Fibroblast of lung (primary cell): ENCODE data around the gene MYDGF.

Experiments
- EZH2 ChIP-seq: IDR thresholded peaks from 2 replicates; pipeline ENCODE4 v1.5.1; 2012; ENCODE audit warnings: low read length, control low read depth, mild to moderate bottlenecking; ENCODE audit errors: missing control alignments
- TF ChIP-seq, protein P1 (sequence below), 2 donors: IDR thresholded peaks in 1 of 2; conservative IDR thresholded peaks in 1 of 2; 1 replicate in 1 of 2; 2 replicates in 1 of 2; pipeline ENCODE4 v1.5.1; 2011 to 2012; ENCODE audit warnings: low read length in 2 of 2, control low read depth in 1 of 2, inconsistent platforms in 1 of 2, low read depth in 1 of 2, mild to moderate bottlenecking in 1 of 2

DNA sequence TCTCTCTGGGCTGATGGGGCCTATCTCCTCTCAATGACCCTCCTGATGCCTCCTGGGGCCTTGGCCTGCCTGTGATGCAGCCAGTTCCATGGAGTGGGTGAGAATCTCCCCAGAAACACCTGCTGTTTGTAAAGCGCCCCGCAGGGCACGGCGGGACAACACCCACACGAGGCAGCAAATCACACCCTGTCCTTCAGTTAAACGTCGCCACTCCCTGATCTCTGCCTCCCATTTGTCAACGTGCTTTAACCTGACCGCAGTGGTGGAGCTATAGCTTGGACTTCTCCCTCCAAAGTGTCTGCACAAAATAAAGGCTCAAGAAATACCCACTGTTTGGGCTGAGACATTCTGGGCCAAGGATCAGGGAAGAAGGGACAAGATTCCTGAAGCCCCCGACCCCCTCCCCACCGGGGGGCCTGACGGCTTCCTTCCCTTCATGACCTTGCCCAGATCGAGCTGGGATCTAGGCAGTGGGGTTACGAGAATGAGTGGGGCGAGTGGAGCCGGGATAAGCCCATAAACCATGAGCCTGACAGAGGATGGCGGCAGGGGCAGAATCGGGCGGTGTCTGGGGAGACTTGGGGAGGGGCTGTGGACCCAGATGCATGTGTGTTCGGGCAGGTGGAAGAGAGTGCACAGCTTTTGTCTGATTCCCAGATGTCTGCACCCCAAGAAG lies 8.0 kb downstream of the MYDGF start:
- no peak for TF ChIP-seq EZH2
- TF ChIP-seq, protein P1, sequence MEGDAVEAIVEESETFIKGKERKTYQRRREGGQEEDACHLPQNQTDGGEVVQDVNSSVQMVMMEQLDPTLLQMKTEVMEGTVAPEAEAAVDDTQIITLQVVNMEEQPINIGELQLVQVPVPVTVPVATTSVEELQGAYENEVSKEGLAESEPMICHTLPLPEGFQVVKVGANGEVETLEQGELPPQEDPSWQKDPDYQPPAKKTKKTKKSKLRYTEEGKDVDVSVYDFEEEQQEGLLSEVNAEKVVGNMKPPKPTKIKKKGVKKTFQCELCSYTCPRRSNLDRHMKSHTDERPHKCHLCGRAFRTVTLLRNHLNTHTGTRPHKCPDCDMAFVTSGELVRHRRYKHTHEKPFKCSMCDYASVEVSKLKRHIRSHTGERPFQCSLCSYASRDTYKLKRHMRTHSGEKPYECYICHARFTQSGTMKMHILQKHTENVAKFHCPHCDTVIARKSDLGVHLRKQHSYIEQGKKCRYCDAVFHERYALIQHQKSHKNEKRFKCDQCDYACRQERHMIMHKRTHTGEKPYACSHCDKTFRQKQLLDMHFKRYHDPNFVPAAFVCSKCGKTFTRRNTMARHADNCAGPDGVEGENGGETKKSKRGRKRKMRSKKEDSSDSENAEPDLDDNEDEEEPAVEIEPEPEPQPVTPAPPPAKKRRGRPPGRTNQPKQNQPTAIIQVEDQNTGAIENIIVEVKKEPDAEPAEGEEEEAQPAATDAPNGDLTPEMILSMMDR (conservative IDR thresholded peaks at IDR 0.05 in 1 of 2, IDR thresholded peaks at IDR 0.05 in 1 of 2; ENCODE audit: low read depth in 1 of 2, low read length in 2 of 2): no peak
